Neuronal stem cell (in vitro differentiated cells): ENCODE results near the gene SCRN3.

Experiments used
- DNase-seq: peaks from one replicate; pipeline ENCODE4 v3.0.0-alpha.2; 2013; ENCODE audit warnings: low spot score
- H2AFZ ChIP-seq: one replicate; pipeline ENCODE4 v1.6.1; 2013; ENCODE audit warnings: mild to moderate bottlenecking, low read length, inconsistent platforms
- H2AK5ac ChIP-seq: 2 replicates; pipeline ENCODE4 v1.6.1; 2013; ENCODE audit warnings: low read depth, mild to moderate bottlenecking, inconsistent platforms, low read length, moderate library complexity, mixed read lengths
- H2BK120ac ChIP-seq: 2 replicates; pipeline ENCODE4 v1.6.1; 2013; ENCODE audit warnings: low read depth, mild to moderate bottlenecking, inconsistent platforms, low read length, moderate library complexity, mixed read lengths
- H2BK12ac ChIP-seq: one replicate; pipeline ENCODE4 v1.6.1; 2013; ENCODE audit warnings: low read length, inconsistent platforms
- H2BK15ac ChIP-seq: 2 replicates; pipeline ENCODE4 v1.6.1; 2013; ENCODE audit warnings: mild to moderate bottlenecking, low read length, inconsistent platforms, mixed read lengths
- H2BK5ac ChIP-seq: one replicate; pipeline ENCODE4 v1.6.1; 2013; ENCODE audit warnings: inconsistent platforms, mild to moderate bottlenecking, low read length, moderate library complexity
- H3K14ac ChIP-seq: one replicate; pipeline ENCODE4 v1.6.1; 2013; ENCODE audit warnings: low read length, inconsistent platforms
- H3K18ac ChIP-seq: 2 replicates; pipeline ENCODE4 v1.6.1; 2013; ENCODE audit warnings: low read length, inconsistent platforms
- H3K23ac ChIP-seq: 2 replicates; pipeline ENCODE4 v1.6.1; 2013; ENCODE audit warnings: low read depth, mild to moderate bottlenecking, mixed read lengths, low read length, inconsistent platforms; ENCODE audit not compliant: poor library complexity
- H3K27ac ChIP-seq: replicated peaks from 3 replicates; pipeline ENCODE4 v1.5.1; 2013; ENCODE audit warnings: low read length, inconsistent platforms
- H3K27me3 ChIP-seq, 3 experiments: 2 replicates each; pipeline ENCODE4 v1.6.1; 2013; ENCODE audit warnings: low read length in 3 of 3, mild to moderate bottlenecking in 2 of 3, inconsistent platforms in 1 of 3, low read depth in 1 of 3, mixed read lengths in 1 of 3, moderate library complexity in 1 of 3; ENCODE audit not compliant: control insufficient read depth in 3 of 3, insufficient read depth in 3 of 3
- H3K36me3 ChIP-seq, 2 donors: replicated peaks in 1 of 2; 2 replicates each; pipeline ENCODE4 v1.6.1; 2013; ENCODE audit warnings: low read length in 2 of 2; ENCODE audit not compliant: control insufficient read depth in 2 of 2, insufficient read depth in 2 of 2
- H3K4ac ChIP-seq: 2 replicates; pipeline ENCODE4 v1.6.1; 2013; ENCODE audit warnings: inconsistent platforms, mild to moderate bottlenecking, low read length, moderate library complexity
- H3K4me1 ChIP-seq, 2 donors: 1 replicate in 1 of 2; 2 replicates in 1 of 2; pipeline ENCODE4 v1.6.1; 2013; ENCODE audit warnings: low read length in 2 of 2, low read depth in 1 of 2; ENCODE audit not compliant: control insufficient read depth in 2 of 2, insufficient read depth in 1 of 2
- H3K4me2 ChIP-seq: one replicate; pipeline ENCODE4 v1.6.1; 2013; ENCODE audit warnings: mild to moderate bottlenecking, low read length, inconsistent platforms; ENCODE audit not compliant: insufficient read depth, poor library complexity, severe bottlenecking
- H3K4me3 ChIP-seq, 2 donors: 2 replicates each; pipeline ENCODE4 v1.5.1; 2013; ENCODE audit warnings: low read length in 2 of 2, mild to moderate bottlenecking in 2 of 2, inconsistent platforms in 1 of 2, moderate library complexity in 1 of 2
- H3K79me1 ChIP-seq: one replicate; pipeline ENCODE4 v1.6.1; 2013; ENCODE audit warnings: low read depth, mild to moderate bottlenecking, inconsistent platforms, low read length, moderate library complexity
- H3K9ac ChIP-seq: one replicate; pipeline ENCODE4 v1.6.1; 2013; ENCODE audit warnings: mild to moderate bottlenecking, low read depth, low read length, inconsistent platforms; ENCODE audit not compliant: poor library complexity
- H3K9me3 ChIP-seq, 2 donors: replicated peaks in 1 of 2; 2 replicates each; pipeline versions ENCODE3 to v1.6.1; 2013; ENCODE audit warnings: low read length in 2 of 2, mild to moderate bottlenecking in 2 of 2, inconsistent platforms in 1 of 2, low read depth in 1 of 2, mixed read lengths in 1 of 2, moderate library complexity in 1 of 2; ENCODE audit not compliant: control insufficient read depth in 2 of 2, insufficient read depth in 1 of 2
- H4K8ac ChIP-seq: one replicate; pipeline ENCODE4 v1.6.1; 2013; ENCODE audit warnings: low read depth, mild to moderate bottlenecking, inconsistent platforms, low read length, moderate library complexity
- H4K91ac ChIP-seq: one replicate; pipeline ENCODE4 v1.6.1; 2013; ENCODE audit warnings: low read length, low read depth, mild to moderate bottlenecking, inconsistent platforms; ENCODE audit not compliant: poor library complexity
- WGBS, 2 donors: extraction: QIAGEN DNeasy Blood & Tissue Kit; methylation state at CpG; one replicate each; pipeline ENCODE4 v1.1.7; 2013; ENCODE audit warnings: missing lambda C conversion rate in 2 of 2, mixed read lengths in 1 of 2; ENCODE audit not compliant: insufficient read length in 2 of 2, insufficient replicate concordance in 1 of 2; ENCODE audit errors: extremely low coverage in 2 of 2; 5-methylcytosine and 5-hydroxymethylcytosine counted together

Gene SCRN3

DNA sequence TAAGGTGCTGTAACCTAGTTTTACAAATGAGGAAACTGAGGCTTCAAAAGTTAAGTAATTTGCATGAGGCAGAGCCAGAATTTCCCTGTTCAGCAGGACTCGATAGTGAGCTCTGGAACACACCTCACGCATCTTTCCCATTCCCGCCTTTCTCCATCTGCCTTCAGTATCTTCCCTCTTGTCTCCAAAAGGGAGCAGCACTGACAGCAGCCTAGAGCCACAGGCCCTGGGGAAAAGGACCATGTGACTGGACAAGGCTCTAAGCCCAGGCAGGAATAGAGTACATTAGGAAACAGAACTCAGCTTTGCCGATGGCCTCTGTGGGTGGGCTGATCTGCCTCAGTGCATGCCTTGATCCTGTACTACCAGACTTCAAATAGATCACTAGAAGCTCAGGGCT, 69.8 kb downstream of the SCRN3 start:
- H2BK15ac ChIP-seq: no peak overlapping the region
- H3K27me3 ChIP-seq: no peaks in the 10 kb centered on the region
- no peak overlapping the region for H2AK5ac ChIP-seq
- no peak overlapping the region for H2AFZ ChIP-seq
- H3K36me3 ChIP-seq: no peaks in the 10 kb centered on the region
- H4K8ac ChIP-seq: no peak overlapping the region
- no peak for DNase-seq
- no peak overlapping the region for H3K9ac ChIP-seq
- H3K79me1 ChIP-seq: no peaks in the 10 kb centered on the region
- H3K4me3 ChIP-seq: no peak overlapping the region
- H2BK120ac ChIP-seq: no peak overlapping the region
- H3K18ac ChIP-seq: no peak overlapping the region
- H4K91ac ChIP-seq: no peak overlapping the region
- H3K9me3 ChIP-seq: no peaks in the 10 kb centered on the region
- no peak overlapping the region for H3K4me2 ChIP-seq
- H3K27ac ChIP-seq: no peak overlapping the region
- H2BK5ac ChIP-seq: no peak overlapping the region
- H3K4me1 ChIP-seq: peaks cover 0 to 2% of the 10 kb centered on the region in 2 donors
- no peak overlapping the region for H2BK12ac ChIP-seq
- no CpG with 5 or more reads among the region's 4 CpGs for WGBS, 2 donors
- H3K4ac ChIP-seq: no peak overlapping the region
- H3K14ac ChIP-seq: no peak overlapping the region
- no peak overlapping the region for H3K23ac ChIP-seq

GRCh38 chr2:174473796-174474195, 78.3 kb downstream of the SCRN3 start:
- Histone ChIP-seq H3K9ac (no peak overlapping the region), H2BK15ac (no peak overlapping the region), H2BK5ac (no peak overlapping the region), H2BK120ac (no peak overlapping the region), H2AFZ (no peak overlapping the region), H3K27me3 (no peaks in the 10 kb centered on the region), H3K79me1 (no peaks in the 10 kb centered on the region), H3K18ac (no peak overlapping the region), H3K4me1 (no peaks in the 10 kb centered on the region), H3K27ac (no peak overlapping the region), H2AK5ac (no peak overlapping the region), H3K23ac (no peak overlapping the region), H3K4me3 (no peak overlapping the region), H3K36me3 (no peaks in the 10 kb centered on the region), H3K9me3 (no peaks in the 10 kb centered on the region), H2BK12ac (no peak overlapping the region), H4K8ac (no peak overlapping the region), H3K4me2 (no peak overlapping the region), H4K91ac (no peak overlapping the region), H3K4ac (no peak overlapping the region), H3K14ac (no peak overlapping the region)
- no peak for DNase-seq
- WGBS, 2 donors: no CpG with 5 or more reads among the region's 3 CpGs

DNA sequence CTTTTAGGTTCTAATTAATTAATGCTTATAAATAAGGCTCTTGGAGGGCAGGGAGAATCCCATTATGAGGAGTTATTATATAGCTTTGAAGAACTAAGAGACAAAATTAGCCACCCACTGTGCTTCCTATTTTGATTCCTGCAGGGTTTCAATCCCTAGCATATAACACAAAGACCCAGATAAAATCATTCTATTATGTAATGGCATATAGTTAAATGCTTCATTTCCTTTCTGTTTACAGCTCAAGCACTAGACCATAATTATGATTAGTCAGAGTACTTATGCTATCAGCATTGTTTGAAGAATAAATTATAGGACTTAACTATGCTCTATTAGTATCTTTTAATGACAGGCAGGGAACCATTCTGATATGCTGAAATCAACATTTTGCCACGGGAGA, 82.2 kb downstream of the SCRN3 start:
- no peak for DNase-seq
- WGBS, 2 donors: no CpG with 5 or more reads among the region's 1 CpG

More for the DNA sequence above, 82.2 kb downstream of the SCRN3 start:
- H3K9me3 ChIP-seq: no peaks in the 10 kb centered on the region
- no peaks in the 10 kb centered on the region for H3K79me1 ChIP-seq
- no peak overlapping the region for H3K23ac ChIP-seq
- no peak overlapping the region for H3K18ac ChIP-seq
- H3K14ac ChIP-seq: no peak overlapping the region
- H3K27me3 ChIP-seq: no peaks in the 10 kb centered on the region
- no peak overlapping the region for H3K4me3 ChIP-seq
- H2BK5ac ChIP-seq: no peak overlapping the region
- H3K27ac ChIP-seq: no peak overlapping the region
- H2AFZ ChIP-seq: no peak overlapping the region
- H2AK5ac ChIP-seq: no peak overlapping the region
- H4K91ac ChIP-seq: no peak overlapping the region
- no peak overlapping the region for H3K4me2 ChIP-seq
- no peaks in the 10 kb centered on the region for H3K36me3 ChIP-seq
- no peak overlapping the region for H3K4ac ChIP-seq
- no peaks in the 10 kb centered on the region for H3K4me1 ChIP-seq
- no peak overlapping the region for H4K8ac ChIP-seq
- no peak overlapping the region for H2BK12ac ChIP-seq
- H2BK15ac ChIP-seq: no peak overlapping the region
- no peak overlapping the region for H2BK120ac ChIP-seq
- H3K9ac ChIP-seq: no peak overlapping the region
